ENCODE measurements around the gene CDKL5. TPM values are rescaled to one million over a fixed set of nuclear protein-coding genes. Genes with fewer than 3 reads are reported as not detected.
A peak's percentile ranks its signal among the peaks of the same experiment; 100 is the strongest.

CDKL5 gene
- total RNA-seq, 1 donor = 3.7 TPM

- H3K4me3 ChIP-seq (ENCODE audit: low read depth, low read length) = no peak overlapping the region
- peak; percentile 0 for DNase-seq (ENCODE audit: low read depth)
- TF ChIP-seq CTCF (IDR thresholded peaks at IDR 0.05; ENCODE audit: insufficient read depth, low read length) = no peak
Measured at GRCh38 chrX:18448416-18448815, 23.0 kb downstream of the CDKL5 start.

GRCh38 chrX:18449236-18449635 lies 23.8 kb downstream of the CDKL5 start:
- TF ChIP-seq CTCF (IDR thresholded peaks at IDR 0.05; ENCODE audit: insufficient read depth, low read length) = no peak
- no peak overlapping the region for H3K4me3 ChIP-seq (ENCODE audit: low read depth, low read length)
- no peak for DNase-seq (ENCODE audit: low read depth)

GRCh38 chrX:18455384-18455783 lies 30.0 kb downstream of the CDKL5 start:
- DNase-seq (ENCODE audit: low read depth) = no peak
- no peak overlapping the region for H3K4me3 ChIP-seq (ENCODE audit: low read depth, low read length)
- no peak for TF ChIP-seq CTCF (IDR thresholded peaks at IDR 0.05; ENCODE audit: insufficient read depth, low read length)

- no peak overlapping the region for H3K4me3 ChIP-seq (ENCODE audit: low read depth, low read length)
- no peak for DNase-seq (ENCODE audit: low read depth)
- no peak for TF ChIP-seq CTCF (IDR thresholded peaks at IDR 0.05; ENCODE audit: insufficient read depth, low read length)
Measured at GRCh38 chrX:18457000-18457399, 31.6 kb downstream of the CDKL5 start.

- no peak for TF ChIP-seq CTCF (IDR thresholded peaks at IDR 0.05; ENCODE audit: insufficient read depth, low read length)
- DNase-seq (ENCODE audit: low read depth) = no peak
- no peak overlapping the region for H3K4me3 ChIP-seq (ENCODE audit: low read depth, low read length)
Measured at GRCh38 chrX:18461431-18461830, 36.0 kb downstream of the CDKL5 start.

GRCh38 chrX:18464499-18464898 lies 39.1 kb downstream of the CDKL5 start:
- no peak for TF ChIP-seq CTCF (IDR thresholded peaks at IDR 0.05; ENCODE audit: insufficient read depth, low read length)
- DNase-seq (ENCODE audit: low read depth) = no peak
- H3K4me3 ChIP-seq (ENCODE audit: low read depth, low read length) = no peak overlapping the region

- TF ChIP-seq CTCF (IDR thresholded peaks at IDR 0.05; ENCODE audit: insufficient read depth, low read length) = no peak
- no peak for DNase-seq (ENCODE audit: low read depth)
- H3K4me3 ChIP-seq (ENCODE audit: low read depth, low read length) = no peak overlapping the region
Measured at GRCh38 chrX:18465051-18465450, 39.6 kb downstream of the CDKL5 start.
